Amniotic epithelial cell (primary cell): ENCODE data around the gene PFKL.

Experiments used
- DNase-seq: peaks from one replicate; pipeline ENCODE4 v3.0.0-alpha.2; 2010; ENCODE audit warnings: low read depth

PFKL gene

GRCh38 chr21:44312716-44313115 is 12.9 kb downstream of the PFKL start:
- DNase-seq: no peak

GRCh38 chr21:44313451-44313850 is 13.6 kb downstream of the PFKL start:
- DNase-seq: no peak

GRCh38 chr21:44314128-44314527 is 14.3 kb downstream of the PFKL start:
- DNase-seq: no peak

- no peak for DNase-seq
Measured at GRCh38 chr21:44314561-44314960, 14.7 kb downstream of the PFKL start.

GRCh38 chr21:44315691-44316203 is 15.9 kb downstream of the PFKL start:
- no peak for DNase-seq

- DNase-seq: no peak
Measured at GRCh38 chr21:44316277-44316900, 16.5 kb downstream of the PFKL start.

GRCh38 chr21:44317241-44317782 is 17.5 kb downstream of the PFKL start:
- DNase-seq: no peak

GRCh38 chr21:44317871-44318270 is 18.0 kb downstream of the PFKL start:
- DNase-seq: no peak

- DNase-seq: no peak
Measured at GRCh38 chr21:44318489-44319285, 18.8 kb downstream of the PFKL start.

GRCh38 chr21:44319407-44320065 is 19.7 kb downstream of the PFKL start:
- DNase-seq: no peak

GRCh38 chr21:44320847-44321246 is 21.0 kb downstream of the PFKL start:
- no peak for DNase-seq

- DNase-seq: no peak
Measured at GRCh38 chr21:44321846-44322450, 22.1 kb downstream of the PFKL start.

GRCh38 chr21:44322621-44323325 is 22.9 kb downstream of the PFKL start:
- DNase-seq: no peak

- no peak for DNase-seq
Measured at GRCh38 chr21:44323591-44323990, 23.7 kb downstream of the PFKL start.

- DNase-seq: no peak
Measured at GRCh38 chr21:44324106-44324853, 24.4 kb downstream of the PFKL start.

GRCh38 chr21:44324854-44325107 is 24.9 kb downstream of the PFKL start:
- no peak for DNase-seq

- no peak for DNase-seq
Measured at GRCh38 chr21:44325386-44326271, 25.8 kb downstream of the PFKL start.

- no peak for DNase-seq
Measured at GRCh38 chr21:44326272-44326647, 26.4 kb downstream of the PFKL start.

GRCh38 chr21:44326716-44327602 is 27.1 kb downstream of the PFKL start:
- DNase-seq: no peak
